SU-DHL-6 (cell line): ENCODE results near the gene FGFR2.

ENCODE experiments used
- EZH2phosphoT487 ChIP-seq: fragments of 200-600 bp; sonication (generic), shearing (Covaris generic); conservative IDR thresholded peaks from 2 replicates; pipeline ENCODE4 v1.6.1; 2018; ENCODE audit warnings: mild to moderate bottlenecking, antibody characterized with exemption, low read length, moderate library complexity, mixed read lengths
- TF ChIP-seq, protein P1 (sequence below): fragments of 200-600 bp; sonication (generic); IDR thresholded peaks from one replicate; pipeline ENCODE4 v1.5.1; 2017; ENCODE audit warnings: antibody characterized with exemption, mild to moderate bottlenecking, low read length, moderate library complexity; ENCODE audit not compliant: insufficient read depth, poor library complexity, severe bottlenecking

DNA sequence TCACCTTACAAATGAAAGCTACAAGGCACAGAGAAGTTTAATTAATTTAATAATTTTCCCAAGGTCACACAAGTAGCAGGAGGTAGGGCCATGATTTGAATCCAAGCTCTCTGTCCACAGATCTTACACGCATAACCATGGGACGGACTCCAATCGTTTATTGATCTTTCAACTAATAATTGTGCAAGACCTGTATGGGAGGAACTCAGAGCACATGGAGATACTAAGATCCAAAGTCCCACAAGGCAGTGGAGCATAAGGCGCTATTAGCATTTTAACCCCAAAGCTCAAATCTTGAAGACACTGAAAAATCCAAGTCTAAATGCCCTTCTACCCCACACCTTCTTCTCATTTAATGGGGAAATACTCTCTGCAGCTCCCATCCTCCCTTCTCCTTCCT is 143.5 kb downstream of the FGFR2 start:
- TF ChIP-seq, protein P1, sequence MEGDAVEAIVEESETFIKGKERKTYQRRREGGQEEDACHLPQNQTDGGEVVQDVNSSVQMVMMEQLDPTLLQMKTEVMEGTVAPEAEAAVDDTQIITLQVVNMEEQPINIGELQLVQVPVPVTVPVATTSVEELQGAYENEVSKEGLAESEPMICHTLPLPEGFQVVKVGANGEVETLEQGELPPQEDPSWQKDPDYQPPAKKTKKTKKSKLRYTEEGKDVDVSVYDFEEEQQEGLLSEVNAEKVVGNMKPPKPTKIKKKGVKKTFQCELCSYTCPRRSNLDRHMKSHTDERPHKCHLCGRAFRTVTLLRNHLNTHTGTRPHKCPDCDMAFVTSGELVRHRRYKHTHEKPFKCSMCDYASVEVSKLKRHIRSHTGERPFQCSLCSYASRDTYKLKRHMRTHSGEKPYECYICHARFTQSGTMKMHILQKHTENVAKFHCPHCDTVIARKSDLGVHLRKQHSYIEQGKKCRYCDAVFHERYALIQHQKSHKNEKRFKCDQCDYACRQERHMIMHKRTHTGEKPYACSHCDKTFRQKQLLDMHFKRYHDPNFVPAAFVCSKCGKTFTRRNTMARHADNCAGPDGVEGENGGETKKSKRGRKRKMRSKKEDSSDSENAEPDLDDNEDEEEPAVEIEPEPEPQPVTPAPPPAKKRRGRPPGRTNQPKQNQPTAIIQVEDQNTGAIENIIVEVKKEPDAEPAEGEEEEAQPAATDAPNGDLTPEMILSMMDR = no peak
- TF ChIP-seq EZH2phosphoT487 = no peak
